Mesothelial cell of epicardium (in vitro differentiated cells): ENCODE results near the gene TIMM10. TPM values are rescaled to one million over a fixed set of nuclear protein-coding genes. Genes with fewer than 3 reads are reported as not detected.
A peak's percentile ranks its signal among the peaks of the same experiment; 100 is the strongest.

ENCODE experiments used
- DNase-seq, 2 experiments: peaks; one replicate each; pipeline ENCODE4 v3.0.0; 2021; ENCODE audit warnings: low spot score in 2 of 2; ENCODE audit not compliant: unreplicated experiment in 2 of 2
- H3K27ac Mint-ChIP-seq: 2 replicates; pipeline ENCODE4 v1.8.0; 2021; ENCODE audit warnings: mixed read lengths
- H3K27me3 Mint-ChIP-seq: 2 replicates; pipeline ENCODE4 v1.8.0; 2021; ENCODE audit warnings: low read depth, mixed read lengths
- H3K36me3 Mint-ChIP-seq: 2 replicates; pipeline ENCODE4 v1.8.0; 2021; ENCODE audit warnings: mixed read lengths
- H3K4me1 Mint-ChIP-seq: 2 replicates; pipeline ENCODE4 v1.8.0; 2021; ENCODE audit warnings: mixed read lengths
- H3K4me3 Mint-ChIP-seq: 2 replicates; pipeline ENCODE4 v1.8.0; 2021; ENCODE audit warnings: mild to moderate bottlenecking, moderate library complexity, mixed read lengths
- H3K9me3 Mint-ChIP-seq: 2 replicates; pipeline ENCODE4 v1.8.0; 2021; ENCODE audit warnings: mixed read lengths
- total RNA-seq: library from RNA; stranded (reverse); gene quantifications from 3 replicates; pipeline ENCODE4 v1.2.1, GENCODE V29; 2021
- TF ChIP-seq, protein P1 (sequence below): fragments of 200-600 bp; sonication (generic); IDR thresholded peaks from one replicate; pipeline ENCODE4 v1.5.0; 2021; ENCODE audit warnings: antibody characterized with exemption; ENCODE audit not compliant: unreplicated experiment

The TIMM10 gene
- total RNA-seq, 1 donor from 2014 or later: 44.0 TPM

- Mint-ChIP-seq H3K9me3 (no peaks in the 10 kb centered on the region), H3K27ac (no peak overlapping the region), H3K27me3 (peaks cover 72% of the 10 kb centered on the region), H3K4me3 (peak overlapping the region; percentile 74), H3K36me3 (no peaks in the 10 kb centered on the region), H3K4me1 (peaks cover 11% of the 10 kb centered on the region)
- DNase-seq: no peak
- TF ChIP-seq, protein P1, sequence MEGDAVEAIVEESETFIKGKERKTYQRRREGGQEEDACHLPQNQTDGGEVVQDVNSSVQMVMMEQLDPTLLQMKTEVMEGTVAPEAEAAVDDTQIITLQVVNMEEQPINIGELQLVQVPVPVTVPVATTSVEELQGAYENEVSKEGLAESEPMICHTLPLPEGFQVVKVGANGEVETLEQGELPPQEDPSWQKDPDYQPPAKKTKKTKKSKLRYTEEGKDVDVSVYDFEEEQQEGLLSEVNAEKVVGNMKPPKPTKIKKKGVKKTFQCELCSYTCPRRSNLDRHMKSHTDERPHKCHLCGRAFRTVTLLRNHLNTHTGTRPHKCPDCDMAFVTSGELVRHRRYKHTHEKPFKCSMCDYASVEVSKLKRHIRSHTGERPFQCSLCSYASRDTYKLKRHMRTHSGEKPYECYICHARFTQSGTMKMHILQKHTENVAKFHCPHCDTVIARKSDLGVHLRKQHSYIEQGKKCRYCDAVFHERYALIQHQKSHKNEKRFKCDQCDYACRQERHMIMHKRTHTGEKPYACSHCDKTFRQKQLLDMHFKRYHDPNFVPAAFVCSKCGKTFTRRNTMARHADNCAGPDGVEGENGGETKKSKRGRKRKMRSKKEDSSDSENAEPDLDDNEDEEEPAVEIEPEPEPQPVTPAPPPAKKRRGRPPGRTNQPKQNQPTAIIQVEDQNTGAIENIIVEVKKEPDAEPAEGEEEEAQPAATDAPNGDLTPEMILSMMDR: no peak
Observed at GRCh38 chr11:57514538-57515331, 15.8 kb downstream of the TIMM10 start.

DNA sequence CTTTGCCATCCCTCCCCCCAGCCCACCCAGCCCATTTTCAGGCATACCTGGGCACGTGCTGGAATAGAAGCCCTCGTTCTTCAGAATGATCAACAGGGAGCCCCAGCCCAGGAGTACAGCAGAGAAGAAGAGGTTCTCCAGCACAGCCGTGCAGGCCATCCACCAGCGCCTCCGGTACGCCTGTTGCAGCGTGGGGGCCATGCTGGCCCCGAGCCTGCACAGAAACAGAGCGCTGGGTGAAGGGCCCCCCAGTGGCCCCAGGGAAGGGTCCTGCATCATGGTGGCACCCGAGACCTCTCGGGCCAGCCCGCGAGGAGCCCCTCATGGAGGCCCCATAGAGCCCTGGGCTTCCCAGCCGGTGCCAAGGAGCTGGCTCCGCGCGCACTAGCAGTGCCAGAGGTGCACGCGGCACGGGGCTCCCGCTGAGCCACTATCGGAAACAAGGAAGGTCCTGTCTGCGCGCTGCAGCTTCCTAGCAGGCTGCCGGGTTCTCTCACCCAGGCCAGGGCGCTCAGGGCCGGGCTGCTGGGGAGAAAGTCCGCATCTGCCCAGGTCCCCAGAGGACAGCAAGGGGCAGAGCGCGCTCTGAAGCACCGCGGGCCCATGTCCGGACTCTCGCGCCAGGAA lies 16.5 kb downstream of the TIMM10 start:
- TF ChIP-seq, protein P1: no peak
- Mint-ChIP-seq H3K4me3 (peak overlapping the region; percentile 74), H3K27me3 (peaks cover 74% of the 10 kb centered on the region), H3K27ac (no peak overlapping the region), H3K4me1 (peaks cover 11% of the 10 kb centered on the region), H3K9me3 (no peaks in the 10 kb centered on the region), H3K36me3 (no peaks in the 10 kb centered on the region)
- peak in 1 of 2 experiments; percentile 43 for DNase-seq

GRCh38 chr11:57513452-57513795 lies 17.1 kb downstream of the TIMM10 start:
- no peak for DNase-seq
- H3K27me3 Mint-ChIP-seq: peaks cover 70% of the 10 kb centered on the region
- TF ChIP-seq, protein P1: no peak
- no peaks in the 10 kb centered on the region for H3K36me3 Mint-ChIP-seq
- peaks cover 11% of the 10 kb centered on the region for H3K4me1 Mint-ChIP-seq
- no peak overlapping the region for H3K27ac Mint-ChIP-seq
- H3K9me3 Mint-ChIP-seq: no peaks in the 10 kb centered on the region
- H3K4me3 Mint-ChIP-seq: peak overlapping the region; percentile 41

DNA sequence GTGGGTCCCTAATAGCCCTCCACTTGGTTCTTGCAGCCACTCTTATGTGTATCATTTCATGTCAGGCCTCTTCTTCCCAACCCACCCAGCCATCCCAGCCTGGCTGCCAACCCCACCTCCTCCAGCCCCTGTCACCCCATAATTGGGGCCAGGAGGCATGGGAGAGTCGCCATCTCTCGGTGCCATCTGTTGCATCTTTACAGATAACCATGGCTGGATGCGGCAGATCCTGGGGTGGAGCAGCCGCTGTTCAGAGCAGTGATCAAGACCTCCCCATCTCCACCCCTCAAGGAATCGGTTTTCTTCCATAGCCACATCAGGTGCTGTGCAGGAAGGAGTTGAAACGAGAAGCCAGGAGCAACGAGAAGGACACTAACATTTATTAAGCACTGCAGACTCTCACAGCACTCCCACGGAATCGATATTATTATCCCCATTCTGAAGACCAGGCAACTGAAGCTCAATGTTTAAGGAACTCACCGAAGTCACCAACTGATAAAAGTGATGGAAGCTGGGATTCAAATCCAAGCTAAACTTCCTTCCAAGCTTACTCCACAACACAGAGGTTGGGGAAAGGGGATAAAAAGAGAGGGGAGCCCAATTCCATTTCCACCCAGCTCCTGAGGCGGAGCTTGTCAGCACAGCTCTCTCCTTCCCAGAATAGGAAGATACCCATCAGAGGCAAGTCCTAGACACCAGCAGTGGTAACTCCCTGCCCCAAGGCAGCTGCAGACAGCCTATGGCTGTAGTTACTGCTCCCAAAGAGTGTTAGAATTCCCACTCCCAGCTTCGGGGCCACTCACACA lies 17.7 kb downstream of the TIMM10 start:
- no peaks in the 10 kb centered on the region for H3K36me3 Mint-ChIP-seq
- TF ChIP-seq, protein P1: no peak
- no peaks in the 10 kb centered on the region for H3K9me3 Mint-ChIP-seq
- peaks cover 72% of the 10 kb centered on the region for H3K27me3 Mint-ChIP-seq
- no peak overlapping the region for H3K27ac Mint-ChIP-seq
- DNase-seq: no peak
- no peak overlapping the region for H3K4me3 Mint-ChIP-seq
- H3K4me1 Mint-ChIP-seq: peaks cover 11% of the 10 kb centered on the region

DNA sequence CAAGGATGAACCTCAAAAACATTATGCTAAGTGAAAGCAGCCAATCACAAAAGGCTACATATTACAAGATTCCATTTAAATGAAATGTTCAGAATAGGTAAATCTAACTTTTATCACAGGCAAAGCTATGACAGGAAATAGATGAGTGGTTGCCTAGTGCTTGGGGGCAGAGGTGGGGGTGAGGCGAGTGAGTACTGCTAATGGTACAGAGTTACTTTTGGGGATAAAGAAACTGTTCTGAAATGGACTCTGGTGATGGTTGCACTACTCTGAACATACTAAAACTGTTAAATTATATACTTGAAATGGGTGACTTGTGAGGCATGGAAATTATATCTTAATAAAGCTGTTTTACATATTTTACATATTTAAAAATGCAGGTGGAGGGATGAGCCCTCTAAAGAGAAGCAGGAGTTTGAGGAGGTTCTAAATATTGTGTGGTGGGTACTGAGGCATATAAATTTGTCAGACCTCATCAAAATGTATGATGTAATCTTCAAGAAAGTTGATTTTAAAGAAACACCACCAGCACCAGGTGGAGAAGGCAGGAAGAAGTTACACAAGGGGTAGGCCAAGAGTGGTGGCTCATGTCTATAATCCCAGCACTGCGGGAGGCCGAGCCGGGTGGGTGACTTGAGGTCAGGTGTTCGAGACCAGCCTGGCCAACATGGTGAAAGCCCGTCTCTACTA lies 18.7 kb downstream of the TIMM10 start:
- H3K4me1 Mint-ChIP-seq: peaks cover 11% of the 10 kb centered on the region
- H3K27me3 Mint-ChIP-seq: peaks cover 64% of the 10 kb centered on the region
- H3K9me3 Mint-ChIP-seq: no peaks in the 10 kb centered on the region
- no peaks in the 10 kb centered on the region for H3K36me3 Mint-ChIP-seq
- H3K27ac Mint-ChIP-seq: no peak overlapping the region
- no peak for DNase-seq
- TF ChIP-seq, protein P1: no peak
- no peak overlapping the region for H3K4me3 Mint-ChIP-seq
